H1 (cell line): ENCODE measurements around the gene LARGE2. TPM values are rescaled to one million over a fixed set of nuclear protein-coding genes. Genes with fewer than 3 reads are reported as not detected.

Experiments
- BCL11A ChIP-seq, 2 experiments: IDR thresholded peaks; one replicate each; pipeline ENCODE4 v1.6.1; 2011; ENCODE audit warnings: low read depth in 2 of 2, low read length in 2 of 2, mild to moderate bottlenecking in 2 of 2
- EP300 ChIP-seq, 2 experiments: IDR thresholded peaks; 1 replicate in 1 of 2; 2 replicates in 1 of 2; pipeline ENCODE4 v1.6.1; 2011 to 2012; ENCODE audit warnings: low read depth in 2 of 2, low read length in 2 of 2, mild to moderate bottlenecking in 2 of 2, borderline replicate concordance in 1 of 2, inconsistent platforms in 1 of 2, moderate library complexity in 1 of 2
- HDAC2 ChIP-seq, 2 experiments: fragments of 300-600 bp in 1 of 2; sonication (generic) in 1 of 2; IDR thresholded peaks; 2 replicates each; pipeline ENCODE4 v1.6.1; 2011 to 2012; ENCODE audit warnings: low read depth in 2 of 2, low read length in 2 of 2, mild to moderate bottlenecking in 2 of 2, moderate library complexity in 2 of 2, borderline replicate concordance in 1 of 2, inconsistent platforms in 1 of 2
- JUN ChIP-seq: IDR thresholded peaks from 2 replicates; pipeline ENCODE4 v1.6.1; 2011; ENCODE audit warnings: low read depth, mild to moderate bottlenecking, improper control_type of control experiment, low read length
- JUND ChIP-seq: IDR thresholded peaks from 2 replicates; pipeline ENCODE4 v1.6.1; 2011; ENCODE audit warnings: mild to moderate bottlenecking, improper control_type of control experiment, low read length
- KDM1A ChIP-seq: fragments of 200-600, 300-600 bp; sonication (generic); IDR thresholded peaks from 2 replicates; pipeline ENCODE4 v1.7.1; 2016; ENCODE audit warnings: mild to moderate bottlenecking, low read length, borderline replicate concordance
- POU5F1 ChIP-seq: IDR thresholded peaks from 2 replicates; pipeline ENCODE4 v1.6.1; 2011; ENCODE audit warnings: low read depth, mild to moderate bottlenecking, low read length, moderate library complexity
- RBBP5 ChIP-seq: IDR thresholded peaks from 2 replicates; pipeline ENCODE4 v1.7.1; 2012; ENCODE audit warnings: low read depth, mild to moderate bottlenecking, inconsistent platforms, low read length, moderate library complexity, borderline replicate concordance
- ZNF274 ChIP-seq: IDR thresholded peaks from 2 replicates; pipeline ENCODE4 v1.7.0; 2012; ENCODE audit warnings: low read length, borderline replicate concordance; ENCODE audit errors: extremely low read depth
- polyA plus RNA-seq, 7 experiments: library from polyadenylated mRNA; depleted of rRNA in 3 of 7; stranded (reverse) in 5 of 7; unstranded in 2 of 7; fragments of >200 nt in 5 of 7; fragments of 200-250 nt in 2 of 7; gene quantifications; 1 replicate in 5 of 7; 2 replicates in 1 of 7; 4 replicates in 1 of 7; pipeline versions ENCODE4 v1.2.1 to v1.2.3, GENCODE V29; 2011 to 2013; ENCODE audit warnings: missing spikeins in 2 of 7, mixed read lengths in 2 of 7
- total RNA-seq: library from RNA; stranded (reverse); fragmentation: NEBNext Ultra II Directional; extraction: Animal tissue kit (Norgen Biotek cat#: 25700); gene quantifications from 2 replicates; pipeline ENCODE4 v1.2.1, GENCODE V29; 2021
- TF ChIP-seq, protein P1 (sequence below): fragments of 300-600 bp; sonication (generic); IDR thresholded peaks from 2 replicates; pipeline ENCODE4 v1.7.1; 2012; ENCODE audit warnings: low read length, moderate library complexity, mild to moderate bottlenecking, inconsistent platforms; ENCODE audit not compliant: insufficient replicate concordance
- TF ChIP-seq, protein P2 (sequence below): IDR thresholded peaks from 2 replicates; pipeline ENCODE4 v1.6.1; 2012; ENCODE audit warnings: inconsistent platforms

Gene LARGE2
- total and polyA plus RNA-seq, 2 of the 8 experiments (the other 6 are each of a cell fraction or from before 2014, with no cell fraction given): 111 to 137 TPM

DNA sequence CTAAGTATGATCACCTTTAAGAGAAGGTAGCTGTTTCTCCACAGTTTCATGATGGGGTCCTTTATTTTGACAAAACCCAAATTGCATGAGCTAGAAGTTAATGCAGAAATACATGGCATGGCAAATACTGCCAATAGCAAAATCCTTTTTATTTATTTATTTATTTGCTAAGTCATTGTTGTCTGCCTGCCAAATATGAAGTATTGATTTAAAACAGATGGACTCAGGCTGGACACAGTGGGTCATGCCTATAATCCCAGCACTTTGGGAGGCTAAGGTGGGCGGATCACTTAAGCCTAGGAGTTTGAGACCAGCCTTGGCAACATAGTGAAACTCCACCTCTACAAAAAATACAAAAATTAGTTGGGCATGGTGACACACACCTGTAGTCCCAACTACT is 52.4 kb downstream of the LARGE2 start (continued):
- TF ChIP-seq, protein P1, sequence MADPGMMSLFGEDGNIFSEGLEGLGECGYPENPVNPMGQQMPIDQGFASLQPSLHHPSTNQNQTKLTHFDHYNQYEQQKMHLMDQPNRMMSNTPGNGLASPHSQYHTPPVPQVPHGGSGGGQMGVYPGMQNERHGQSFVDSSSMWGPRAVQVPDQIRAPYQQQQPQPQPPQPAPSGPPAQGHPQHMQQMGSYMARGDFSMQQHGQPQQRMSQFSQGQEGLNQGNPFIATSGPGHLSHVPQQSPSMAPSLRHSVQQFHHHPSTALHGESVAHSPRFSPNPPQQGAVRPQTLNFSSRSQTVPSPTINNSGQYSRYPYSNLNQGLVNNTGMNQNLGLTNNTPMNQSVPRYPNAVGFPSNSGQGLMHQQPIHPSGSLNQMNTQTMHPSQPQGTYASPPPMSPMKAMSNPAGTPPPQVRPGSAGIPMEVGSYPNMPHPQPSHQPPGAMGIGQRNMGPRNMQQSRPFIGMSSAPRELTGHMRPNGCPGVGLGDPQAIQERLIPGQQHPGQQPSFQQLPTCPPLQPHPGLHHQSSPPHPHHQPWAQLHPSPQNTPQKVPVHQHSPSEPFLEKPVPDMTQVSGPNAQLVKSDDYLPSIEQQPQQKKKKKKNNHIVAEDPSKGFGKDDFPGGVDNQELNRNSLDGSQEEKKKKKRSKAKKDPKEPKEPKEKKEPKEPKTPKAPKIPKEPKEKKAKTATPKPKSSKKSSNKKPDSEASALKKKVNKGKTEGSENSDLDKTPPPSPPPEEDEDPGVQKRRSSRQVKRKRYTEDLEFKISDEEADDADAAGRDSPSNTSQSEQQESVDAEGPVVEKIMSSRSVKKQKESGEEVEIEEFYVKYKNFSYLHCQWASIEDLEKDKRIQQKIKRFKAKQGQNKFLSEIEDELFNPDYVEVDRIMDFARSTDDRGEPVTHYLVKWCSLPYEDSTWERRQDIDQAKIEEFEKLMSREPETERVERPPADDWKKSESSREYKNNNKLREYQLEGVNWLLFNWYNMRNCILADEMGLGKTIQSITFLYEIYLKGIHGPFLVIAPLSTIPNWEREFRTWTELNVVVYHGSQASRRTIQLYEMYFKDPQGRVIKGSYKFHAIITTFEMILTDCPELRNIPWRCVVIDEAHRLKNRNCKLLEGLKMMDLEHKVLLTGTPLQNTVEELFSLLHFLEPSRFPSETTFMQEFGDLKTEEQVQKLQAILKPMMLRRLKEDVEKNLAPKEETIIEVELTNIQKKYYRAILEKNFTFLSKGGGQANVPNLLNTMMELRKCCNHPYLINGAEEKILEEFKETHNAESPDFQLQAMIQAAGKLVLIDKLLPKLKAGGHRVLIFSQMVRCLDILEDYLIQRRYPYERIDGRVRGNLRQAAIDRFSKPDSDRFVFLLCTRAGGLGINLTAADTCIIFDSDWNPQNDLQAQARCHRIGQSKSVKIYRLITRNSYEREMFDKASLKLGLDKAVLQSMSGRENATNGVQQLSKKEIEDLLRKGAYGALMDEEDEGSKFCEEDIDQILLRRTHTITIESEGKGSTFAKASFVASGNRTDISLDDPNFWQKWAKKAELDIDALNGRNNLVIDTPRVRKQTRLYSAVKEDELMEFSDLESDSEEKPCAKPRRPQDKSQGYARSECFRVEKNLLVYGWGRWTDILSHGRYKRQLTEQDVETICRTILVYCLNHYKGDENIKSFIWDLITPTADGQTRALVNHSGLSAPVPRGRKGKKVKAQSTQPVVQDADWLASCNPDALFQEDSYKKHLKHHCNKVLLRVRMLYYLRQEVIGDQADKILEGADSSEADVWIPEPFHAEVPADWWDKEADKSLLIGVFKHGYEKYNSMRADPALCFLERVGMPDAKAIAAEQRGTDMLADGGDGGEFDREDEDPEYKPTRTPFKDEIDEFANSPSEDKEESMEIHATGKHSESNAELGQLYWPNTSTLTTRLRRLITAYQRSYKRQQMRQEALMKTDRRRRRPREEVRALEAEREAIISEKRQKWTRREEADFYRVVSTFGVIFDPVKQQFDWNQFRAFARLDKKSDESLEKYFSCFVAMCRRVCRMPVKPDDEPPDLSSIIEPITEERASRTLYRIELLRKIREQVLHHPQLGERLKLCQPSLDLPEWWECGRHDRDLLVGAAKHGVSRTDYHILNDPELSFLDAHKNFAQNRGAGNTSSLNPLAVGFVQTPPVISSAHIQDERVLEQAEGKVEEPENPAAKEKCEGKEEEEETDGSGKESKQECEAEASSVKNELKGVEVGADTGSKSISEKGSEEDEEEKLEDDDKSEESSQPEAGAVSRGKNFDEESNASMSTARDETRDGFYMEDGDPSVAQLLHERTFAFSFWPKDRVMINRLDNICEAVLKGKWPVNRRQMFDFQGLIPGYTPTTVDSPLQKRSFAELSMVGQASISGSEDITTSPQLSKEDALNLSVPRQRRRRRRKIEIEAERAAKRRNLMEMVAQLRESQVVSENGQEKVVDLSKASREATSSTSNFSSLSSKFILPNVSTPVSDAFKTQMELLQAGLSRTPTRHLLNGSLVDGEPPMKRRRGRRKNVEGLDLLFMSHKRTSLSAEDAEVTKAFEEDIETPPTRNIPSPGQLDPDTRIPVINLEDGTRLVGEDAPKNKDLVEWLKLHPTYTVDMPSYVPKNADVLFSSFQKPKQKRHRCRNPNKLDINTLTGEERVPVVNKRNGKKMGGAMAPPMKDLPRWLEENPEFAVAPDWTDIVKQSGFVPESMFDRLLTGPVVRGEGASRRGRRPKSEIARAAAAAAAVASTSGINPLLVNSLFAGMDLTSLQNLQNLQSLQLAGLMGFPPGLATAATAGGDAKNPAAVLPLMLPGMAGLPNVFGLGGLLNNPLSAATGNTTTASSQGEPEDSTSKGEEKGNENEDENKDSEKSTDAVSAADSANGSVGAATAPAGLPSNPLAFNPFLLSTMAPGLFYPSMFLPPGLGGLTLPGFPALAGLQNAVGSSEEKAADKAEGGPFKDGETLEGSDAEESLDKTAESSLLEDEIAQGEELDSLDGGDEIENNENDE: no peak
- TF ChIP-seq KDM1A: no peak
- no peak for TF ChIP-seq POU5F1
- TF ChIP-seq HDAC2 (IDR thresholded peaks at IDR 0.05; ENCODE audit: borderline replicate concordance in 1 of 2, low read depth in 2 of 2, low read length in 2 of 2): no peak
- TF ChIP-seq ZNF274: no peak
- TF ChIP-seq EP300 (IDR thresholded peaks at IDR 0.05; ENCODE audit: borderline replicate concordance in 1 of 2, low read depth in 2 of 2, low read length in 2 of 2): no peak
- no peak for TF ChIP-seq JUND
- TF ChIP-seq, protein P2, sequence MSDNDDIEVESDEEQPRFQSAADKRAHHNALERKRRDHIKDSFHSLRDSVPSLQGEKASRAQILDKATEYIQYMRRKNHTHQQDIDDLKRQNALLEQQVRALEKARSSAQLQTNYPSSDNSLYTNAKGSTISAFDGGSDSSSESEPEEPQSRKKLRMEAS: no peak
- no peak for TF ChIP-seq RBBP5
- no peak for TF ChIP-seq JUN
- TF ChIP-seq BCL11A (IDR thresholded peaks at IDR 0.05; ENCODE audit: low read depth in 2 of 2, low read length in 2 of 2): no peak
